ENCODE measurements around the gene VKORC1. TPM values are rescaled to one million over a fixed set of nuclear protein-coding genes. Genes with fewer than 3 reads are reported as not detected.

Gene VKORC1
- total and polyA plus RNA-seq, 5 donors from 2014 or later = 38.1 to 113 (median 103) TPM

- Histone ChIP-seq H3K4me3 (ENCODE audit: low read depth, low read length) (peak overlapping the region; percentile 100), H3K4me1 (ENCODE audit: control insufficient read depth, insufficient read depth, low read length, poor library complexity, severe bottlenecking) (peaks cover 30% of the 10 kb centered on the region), H3K27me3 (ENCODE audit: control insufficient read depth, insufficient read depth, low read length) (no peaks in the 10 kb centered on the region), H3K36me3 (ENCODE audit: control insufficient read depth, insufficient read depth, low read length) (peaks cover 20% of the 10 kb centered on the region), H3K9me3 (ENCODE audit: control insufficient read depth in 2 of 2, low read length in 2 of 2) (no peaks in the 10 kb centered on the region), H3K27ac (ENCODE audit: insufficient read depth, low read length, poor library complexity, severe bottlenecking) (peak overlapping the region; percentile 96)
- H3K27me3 Mint-ChIP-seq = peaks cover 4% of the 10 kb centered on the region
- peaks cover 15% of the 10 kb centered on the region for H3K36me3 Mint-ChIP-seq
- DNase-seq (peak; percentile 83 to 91 (median 85)), ATAC-seq (ENCODE audit: low read depth in 2 of 2) (peak; percentile 47 to 52)
- no peaks in the 10 kb centered on the region for H3K9me3 Mint-ChIP-seq
- H3K27ac Mint-ChIP-seq = peak overlapping the region; percentile 85 to 100 (median 97)
- peak overlapping the region; percentile 90 to 98 (median 98) for H3K4me3 Mint-ChIP-seq
- peaks cover 5 to 53% (median 34%) of the 10 kb centered on the region in 4 donors for H3K4me1 Mint-ChIP-seq
Observed at GRCh38 chr16:31073142-31073969, 21.2 kb downstream of the VKORC1 start.

GRCh38 chr16:31072540-31073141 is 22.0 kb downstream of the VKORC1 start:
- Mint-ChIP-seq H3K4me1 (peaks cover 5 to 49% (median 36%) of the 10 kb centered on the region in 4 donors), H3K27me3 (peaks cover 4% of the 10 kb centered on the region), H3K9me3 (no peaks in the 10 kb centered on the region), H3K36me3 (peaks cover 8% of the 10 kb centered on the region), H3K27ac (peak overlapping the region; percentile 85 to 98 (median 95)), H3K4me3 (peak overlapping the region; percentile 90 to 98 (median 98))
- H3K27ac ChIP-seq (ENCODE audit: insufficient read depth, low read length, poor library complexity, severe bottlenecking) = peak overlapping the region; percentile 96
- peak overlapping the region; percentile 81 for H3K4me3 ChIP-seq (ENCODE audit: low read depth, low read length)
- H3K36me3 ChIP-seq (ENCODE audit: control insufficient read depth, insufficient read depth, low read length) = peaks cover 14% of the 10 kb centered on the region
- DNase-seq (peak in 1 of 3 donors; percentile 58), ATAC-seq (ENCODE audit: low read depth in 2 of 2) (no peak)
- H3K4me1 ChIP-seq (ENCODE audit: control insufficient read depth, insufficient read depth, low read length, poor library complexity, severe bottlenecking) = peaks cover 30% of the 10 kb centered on the region
- H3K27me3 ChIP-seq (ENCODE audit: control insufficient read depth, insufficient read depth, low read length) = no peaks in the 10 kb centered on the region
- no peaks in the 10 kb centered on the region for H3K9me3 ChIP-seq (ENCODE audit: control insufficient read depth in 2 of 2, low read length in 2 of 2)

- H3K27me3 Mint-ChIP-seq = peaks cover 4% of the 10 kb centered on the region
- peaks cover 30% of the 10 kb centered on the region for H3K4me1 ChIP-seq (ENCODE audit: control insufficient read depth, insufficient read depth, low read length, poor library complexity, severe bottlenecking)
- H3K27ac Mint-ChIP-seq = peak overlapping the region; percentile 20 to 98 (median 36)
- H3K27me3 ChIP-seq (ENCODE audit: control insufficient read depth, insufficient read depth, low read length) = no peaks in the 10 kb centered on the region
- ATAC-seq (ENCODE audit: low read depth in 2 of 2) = no peak
- peaks cover 7% of the 10 kb centered on the region for H3K36me3 ChIP-seq (ENCODE audit: control insufficient read depth, insufficient read depth, low read length)
- H3K27ac ChIP-seq (ENCODE audit: insufficient read depth, low read length, poor library complexity, severe bottlenecking) = peak overlapping the region; percentile 96
- no peaks in the 10 kb centered on the region for H3K9me3 ChIP-seq (ENCODE audit: control insufficient read depth in 2 of 2, low read length in 2 of 2)
- no peak for DNase-seq
- H3K9me3 Mint-ChIP-seq = no peaks in the 10 kb centered on the region
- peak overlapping the region; percentile 90 to 98 (median 98) for H3K4me3 Mint-ChIP-seq
- peak overlapping the region; percentile 81 for H3K4me3 ChIP-seq (ENCODE audit: low read depth, low read length)
- H3K36me3 Mint-ChIP-seq = peaks cover 7% of the 10 kb centered on the region
- H3K4me1 Mint-ChIP-seq = peaks cover 5 to 48% (median 36%) of the 10 kb centered on the region in 4 donors
Observed at GRCh38 chr16:31071861-31072260, 22.7 kb downstream of the VKORC1 start.

GRCh38 chr16:31067342-31067741 is 27.3 kb downstream of the VKORC1 start:
- Histone ChIP-seq H3K36me3 (ENCODE audit: control insufficient read depth, insufficient read depth, low read length) (no peaks in the 10 kb centered on the region), H3K4me1 (ENCODE audit: control insufficient read depth, insufficient read depth, low read length, poor library complexity, severe bottlenecking) (peaks cover 31% of the 10 kb centered on the region), H3K27me3 (ENCODE audit: control insufficient read depth, insufficient read depth, low read length) (no peaks in the 10 kb centered on the region), H3K4me3 (ENCODE audit: low read depth, low read length) (no peak overlapping the region), H3K27ac (ENCODE audit: insufficient read depth, low read length, poor library complexity, severe bottlenecking) (no peak overlapping the region), H3K9me3 (ENCODE audit: control insufficient read depth in 2 of 2, low read length in 2 of 2) (no peaks in the 10 kb centered on the region)
- DNase-seq (no peak), ATAC-seq (ENCODE audit: low read depth in 2 of 2) (no peak)
- Mint-ChIP-seq H3K4me3 (peak overlapping the region in 1 of 4 donors; percentile 25), H3K27ac (no peak overlapping the region), H3K9me3 (no peaks in the 10 kb centered on the region), H3K36me3 (peaks cover 8% of the 10 kb centered on the region), H3K4me1 (peaks cover 0 to 56% (median 40%) of the 10 kb centered on the region in 4 donors), H3K27me3 (no peaks in the 10 kb centered on the region)

- peaks cover 22% of the 10 kb centered on the region for H3K4me1 ChIP-seq (ENCODE audit: control insufficient read depth, insufficient read depth, low read length, poor library complexity, severe bottlenecking)
- Mint-ChIP-seq H3K27me3 (no peaks in the 10 kb centered on the region), H3K4me1 (peaks cover 0 to 44% (median 31%) of the 10 kb centered on the region in 4 donors), H3K4me3 (peak overlapping the region in 3 of 4 donors; percentile 12 to 60 (median 52)), H3K9me3 (no peaks in the 10 kb centered on the region), H3K36me3 (peaks cover 11% of the 10 kb centered on the region), H3K27ac (peak overlapping the region; percentile 20 to 81 (median 65))
- ATAC-seq (ENCODE audit: low read depth in 2 of 2) (no peak), DNase-seq (no peak)
- no peaks in the 10 kb centered on the region for H3K27me3 ChIP-seq (ENCODE audit: control insufficient read depth, insufficient read depth, low read length)
- no peak overlapping the region for H3K4me3 ChIP-seq (ENCODE audit: low read depth, low read length)
- no peaks in the 10 kb centered on the region for H3K9me3 ChIP-seq (ENCODE audit: control insufficient read depth in 2 of 2, low read length in 2 of 2)
- no peaks in the 10 kb centered on the region for H3K36me3 ChIP-seq (ENCODE audit: control insufficient read depth, insufficient read depth, low read length)
- H3K27ac ChIP-seq (ENCODE audit: insufficient read depth, low read length, poor library complexity, severe bottlenecking) = no peak overlapping the region
Observed at GRCh38 chr16:31064882-31065461, 29.6 kb downstream of the VKORC1 start.

GRCh38 chr16:31063843-31064611 is 30.6 kb downstream of the VKORC1 start:
- Histone ChIP-seq H3K27me3 (ENCODE audit: control insufficient read depth, insufficient read depth, low read length) (no peaks in the 10 kb centered on the region), H3K4me1 (ENCODE audit: control insufficient read depth, insufficient read depth, low read length, poor library complexity, severe bottlenecking) (peaks cover 22% of the 10 kb centered on the region), H3K9me3 (ENCODE audit: control insufficient read depth in 2 of 2, low read length in 2 of 2) (no peaks in the 10 kb centered on the region), H3K27ac (ENCODE audit: insufficient read depth, low read length, poor library complexity, severe bottlenecking) (no peak overlapping the region), H3K36me3 (ENCODE audit: control insufficient read depth, insufficient read depth, low read length) (no peaks in the 10 kb centered on the region), H3K4me3 (ENCODE audit: low read depth, low read length) (no peak overlapping the region)
- H3K4me1 Mint-ChIP-seq = peaks cover 0 to 42% (median 27%) of the 10 kb centered on the region in 4 donors
- no peaks in the 10 kb centered on the region for H3K9me3 Mint-ChIP-seq
- H3K4me3 Mint-ChIP-seq = peak overlapping the region in 3 of 4 donors; percentile 32 to 60 (median 52)
- H3K36me3 Mint-ChIP-seq = peaks cover 11% of the 10 kb centered on the region
- H3K27ac Mint-ChIP-seq = peak overlapping the region in 2 of 3 donors; percentile 65 to 81
- DNase-seq (peak in 1 of 3 donors; percentile 22), ATAC-seq (ENCODE audit: low read depth in 2 of 2) (peak in 1 of 2 donors; percentile 12)
- H3K27me3 Mint-ChIP-seq = no peaks in the 10 kb centered on the region

- Histone ChIP-seq H3K27ac (ENCODE audit: insufficient read depth, low read length, poor library complexity, severe bottlenecking) (no peak overlapping the region), H3K4me1 (ENCODE audit: control insufficient read depth, insufficient read depth, low read length, poor library complexity, severe bottlenecking) (peaks cover 22% of the 10 kb centered on the region), H3K27me3 (ENCODE audit: control insufficient read depth, insufficient read depth, low read length) (no peaks in the 10 kb centered on the region), H3K9me3 (ENCODE audit: control insufficient read depth in 2 of 2, low read length in 2 of 2) (no peaks in the 10 kb centered on the region), H3K4me3 (ENCODE audit: low read depth, low read length) (no peak overlapping the region), H3K36me3 (ENCODE audit: control insufficient read depth, insufficient read depth, low read length) (no peaks in the 10 kb centered on the region)
- DNase-seq = no peak
- H3K4me3 Mint-ChIP-seq = peak overlapping the region in 1 of 4 donors; percentile 23
- no peak for ATAC-seq (ENCODE audit: low read depth in 2 of 2)
- H3K9me3 Mint-ChIP-seq = no peaks in the 10 kb centered on the region
- peaks cover 0 to 37% (median 25%) of the 10 kb centered on the region in 4 donors for H3K4me1 Mint-ChIP-seq
- no peaks in the 10 kb centered on the region for H3K27me3 Mint-ChIP-seq
- peak overlapping the region in 1 of 3 donors; percentile 81 for H3K27ac Mint-ChIP-seq
- H3K36me3 Mint-ChIP-seq = peaks cover 11% of the 10 kb centered on the region
Observed at GRCh38 chr16:31063495-31063842, 31.1 kb downstream of the VKORC1 start.
